Urothelium cell line (cell line): ENCODE measurements around the gene LCN2.
"Not testable (repeated sequence)": the region's sequence is repeated elsewhere in the genome, so short reads cannot be mapped to it uniquely, and the experiment has no call there.

Experiments used
- DNase-seq: peaks from one replicate; pipeline ENCODE4 v3.0.0; 2011; ENCODE audit warnings: low spot score, mixed read lengths
- FAIRE-seq: peaks from 2 replicates; lab custom pipeline; 2011; peaks lifted over from hg19 to GRCh38; lab: Jason Lieb, UNC

Gene LCN2

DNA sequence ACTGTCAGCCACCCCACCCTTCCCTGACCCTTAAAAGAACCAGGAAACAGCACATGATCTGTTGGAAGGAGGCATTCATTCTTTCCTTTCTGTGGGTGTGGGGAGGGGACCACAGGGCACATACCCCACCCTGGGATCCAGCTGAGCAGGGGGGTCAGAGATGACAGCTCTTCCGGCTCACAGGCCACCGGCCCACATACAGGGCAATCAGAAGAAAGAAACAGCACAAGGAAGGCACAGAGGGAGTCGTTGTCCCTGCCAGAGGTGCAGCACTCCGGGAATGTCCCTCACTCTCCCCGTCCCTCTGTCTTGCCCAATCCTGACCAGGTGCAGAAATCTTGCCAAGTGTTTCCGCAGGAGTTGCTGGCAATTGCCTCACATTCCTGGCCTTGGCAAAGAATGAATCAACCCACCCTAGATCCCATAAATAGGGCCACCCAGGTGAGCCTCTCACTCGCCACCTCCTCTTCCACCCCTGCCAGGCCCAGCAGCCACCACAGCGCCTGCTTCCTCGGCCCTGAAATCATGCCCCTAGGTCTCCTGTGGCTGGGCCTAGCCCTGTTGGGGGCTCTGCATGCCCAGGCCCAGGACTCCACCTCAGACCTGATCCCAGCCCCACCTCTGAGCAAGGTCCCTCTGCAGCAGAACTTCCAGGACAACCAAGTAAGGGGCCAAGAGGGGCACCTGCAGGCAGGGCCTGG is at the start of gene LCN2:
Gene LCN2 (plus strand): TSS at position 453 of the 701 bp plus-strand sequence. CDS start 73 bp downstream, at position 526.
- DNase-seq (peak; percentile 81), FAIRE-seq (no peak)

DNA sequence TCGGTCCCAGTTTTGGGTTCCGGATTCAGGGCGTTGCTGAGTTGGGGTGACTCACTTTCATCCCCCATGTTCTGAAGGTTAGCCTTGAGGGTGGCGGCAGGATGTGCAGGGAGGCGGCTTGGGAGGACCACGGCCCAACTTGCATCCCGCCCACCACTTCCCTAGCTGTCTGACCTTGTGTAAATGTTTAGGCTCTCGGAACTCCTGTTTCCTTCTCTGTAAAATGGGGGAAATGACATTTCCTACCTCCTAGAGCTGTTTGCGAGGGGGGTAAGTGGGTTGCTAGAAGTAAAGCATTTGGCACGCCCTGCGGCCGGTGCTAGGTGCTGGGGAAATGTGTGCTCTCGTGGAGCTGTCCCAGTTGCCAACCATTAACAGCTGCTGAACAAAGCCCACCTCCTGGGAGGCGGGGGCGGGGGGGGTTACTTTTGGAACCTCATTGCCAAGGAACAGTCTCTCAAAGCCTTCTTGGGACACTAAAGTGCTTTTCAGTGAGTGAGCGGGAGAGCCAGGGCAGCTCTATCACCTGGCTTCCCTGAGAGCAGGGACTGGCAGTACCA is 49.2 kb upstream of the LCN2 start:
- no peak for FAIRE-seq
- DNase-seq, result no peak

DNA sequence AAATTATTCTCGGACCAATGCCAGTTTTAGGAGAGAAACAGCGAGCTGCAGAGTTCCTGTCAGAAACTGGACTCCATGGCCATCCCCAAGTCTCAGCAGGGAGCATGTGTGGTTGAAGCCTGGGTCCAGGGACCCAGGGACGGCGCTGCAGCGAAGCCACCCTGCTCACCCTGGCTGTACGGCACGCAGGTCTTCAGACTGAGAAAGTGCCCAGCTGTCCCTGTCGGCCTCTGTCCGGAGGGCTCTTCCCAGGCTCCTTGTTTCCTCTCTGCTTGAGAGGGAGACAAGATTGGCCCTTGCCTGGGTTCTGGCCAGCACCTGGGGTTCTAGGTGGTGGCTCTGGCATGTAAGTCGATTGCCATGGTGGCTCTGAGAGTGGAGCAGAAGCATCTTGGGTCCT is 48.7 kb upstream of the LCN2 start:
- no peak for FAIRE-seq
- no peak for DNase-seq

DNA sequence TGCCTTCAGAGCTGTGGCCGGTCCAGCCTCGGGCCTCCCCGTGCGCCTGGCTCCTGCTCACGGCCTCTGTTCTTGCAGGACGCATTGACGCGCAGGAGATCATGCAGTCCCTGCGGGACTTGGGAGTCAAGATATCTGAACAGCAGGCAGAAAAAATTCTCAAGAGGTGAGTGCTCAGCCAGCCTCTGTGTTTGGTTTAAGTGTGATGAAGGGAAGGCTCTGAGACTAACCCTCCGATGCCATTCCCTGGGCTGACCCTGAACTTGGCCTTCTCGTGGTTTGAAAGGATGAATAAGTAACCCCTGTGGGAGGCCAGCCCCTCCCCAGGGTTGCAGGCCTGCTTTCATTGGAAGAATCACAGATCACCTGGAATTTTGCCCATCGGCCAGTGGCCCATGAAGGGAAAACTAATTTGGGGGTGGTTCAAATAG is 48.0 kb upstream of the LCN2 start:
- DNase-seq (no peak), FAIRE-seq (no peak)

DNA sequence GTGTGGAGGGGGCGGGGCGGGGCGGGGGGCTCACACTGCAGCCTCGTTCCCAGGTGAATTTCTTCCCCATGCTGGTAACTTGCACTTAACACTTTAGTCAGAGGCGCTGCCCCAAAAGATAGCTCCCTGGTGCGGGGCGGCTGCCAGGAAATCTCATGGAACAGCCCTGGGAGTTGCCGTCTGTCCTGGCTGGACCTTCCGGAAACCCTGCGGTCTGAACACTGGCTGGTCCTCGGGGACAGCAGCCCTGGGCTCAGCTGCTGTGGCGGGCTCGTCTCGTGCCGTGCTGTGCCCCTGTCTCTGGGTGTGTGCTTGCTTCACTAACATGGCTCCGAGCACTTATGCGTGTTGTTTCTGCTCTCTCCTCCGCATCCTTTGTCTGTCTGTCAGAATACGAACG is 47.6 kb upstream of the LCN2 start:
- DNase-seq (no peak), FAIRE-seq (no peak)

DNA sequence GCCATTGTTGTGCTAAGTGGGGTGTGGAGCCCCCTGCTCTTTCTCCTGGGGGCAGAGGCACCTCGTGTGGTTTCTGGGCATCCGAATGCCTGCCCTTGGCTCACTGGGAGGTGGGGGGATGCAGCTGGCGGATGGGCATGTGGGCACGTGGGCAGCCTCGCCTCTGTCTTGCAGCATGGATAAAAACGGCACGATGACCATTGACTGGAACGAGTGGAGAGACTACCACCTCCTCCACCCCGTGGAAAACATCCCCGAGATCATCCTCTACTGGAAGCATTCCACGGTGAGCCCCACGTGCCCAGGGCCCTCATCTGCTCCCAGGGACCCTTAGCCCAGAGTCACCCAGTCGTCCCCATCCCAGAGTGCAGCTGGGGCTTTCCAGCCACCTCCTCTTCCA is 47.1 kb upstream of the LCN2 start:
- FAIRE-seq, result no peak
- DNase-seq, result no peak

DNA sequence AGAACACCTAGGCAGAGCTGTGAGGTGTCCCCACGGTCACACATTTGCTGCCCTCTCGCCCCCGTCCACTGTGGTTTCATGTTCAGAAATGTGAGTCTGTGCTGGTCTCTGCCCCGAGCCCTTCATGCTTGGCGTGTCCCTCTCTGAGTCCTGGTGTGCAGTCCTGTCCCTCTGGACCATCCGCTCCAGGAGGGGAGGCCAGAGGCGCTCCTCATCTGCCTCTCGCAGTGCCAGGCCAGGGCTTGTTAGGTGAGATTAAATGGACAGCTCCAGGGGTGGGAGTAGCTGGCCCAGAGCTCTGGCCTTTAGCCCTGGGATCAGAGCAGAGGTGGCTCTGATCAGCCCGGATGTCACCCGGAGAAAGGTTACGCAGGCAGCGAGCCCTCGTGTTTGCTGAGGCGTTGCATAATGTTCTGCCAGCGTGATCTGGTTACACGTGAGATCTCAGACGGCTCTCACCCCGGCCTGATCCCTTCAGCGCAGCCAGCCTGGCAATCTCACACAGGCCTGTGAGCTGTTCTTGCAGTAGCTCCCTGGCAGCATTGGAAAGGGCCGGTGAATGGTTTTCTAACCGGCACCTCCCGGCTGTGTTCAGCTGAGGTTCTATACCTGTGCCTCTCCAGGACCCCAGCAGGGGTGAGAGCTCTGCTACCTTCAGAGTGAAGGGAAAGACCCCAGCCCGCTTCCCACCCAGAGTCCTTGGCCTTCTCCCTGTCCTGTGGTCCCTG is 46.2 kb upstream of the LCN2 start:
- no peak for FAIRE-seq
- no peak for DNase-seq

DNA sequence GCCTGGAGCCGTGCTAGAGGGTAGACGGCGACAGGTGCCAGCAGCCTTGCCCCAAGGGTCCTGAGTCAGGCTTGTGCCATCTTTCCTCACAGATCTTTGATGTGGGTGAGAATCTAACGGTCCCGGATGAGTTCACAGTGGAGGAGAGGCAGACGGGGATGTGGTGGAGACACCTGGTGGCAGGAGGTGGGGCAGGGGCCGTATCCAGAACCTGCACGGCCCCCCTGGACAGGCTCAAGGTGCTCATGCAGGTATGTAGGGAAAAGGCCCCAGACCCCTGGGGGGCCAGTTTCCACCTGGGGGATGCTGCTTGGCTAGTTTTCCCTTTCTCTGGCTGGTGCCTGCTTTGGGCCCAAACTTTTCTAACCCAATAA is 45.7 kb upstream of the LCN2 start:
- DNase-seq (no peak), FAIRE-seq (no peak)

DNA sequence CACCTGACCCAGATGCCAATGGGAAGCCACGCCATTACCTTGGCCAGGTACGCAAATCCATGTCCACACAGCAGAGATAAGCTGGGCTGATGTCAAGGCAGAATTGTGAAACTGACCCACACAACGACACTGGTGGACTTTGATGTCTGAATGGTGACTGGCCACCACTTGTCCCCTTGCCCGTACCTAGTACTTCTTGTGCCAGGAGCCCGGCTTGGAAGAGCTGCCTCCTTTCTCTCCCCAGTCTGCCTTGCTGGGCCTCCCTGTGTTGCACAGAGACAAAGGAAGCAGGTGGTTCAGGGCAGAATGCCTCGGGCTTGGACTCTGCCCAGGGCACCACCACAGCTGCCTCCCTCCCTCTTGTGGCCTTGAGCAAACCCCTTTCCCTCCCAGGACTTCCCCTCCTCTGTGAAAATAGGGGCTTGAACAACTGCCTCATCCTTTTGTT is 45.1 kb upstream of the LCN2 start:
- DNase-seq (no peak), FAIRE-seq (no peak)

DNA sequence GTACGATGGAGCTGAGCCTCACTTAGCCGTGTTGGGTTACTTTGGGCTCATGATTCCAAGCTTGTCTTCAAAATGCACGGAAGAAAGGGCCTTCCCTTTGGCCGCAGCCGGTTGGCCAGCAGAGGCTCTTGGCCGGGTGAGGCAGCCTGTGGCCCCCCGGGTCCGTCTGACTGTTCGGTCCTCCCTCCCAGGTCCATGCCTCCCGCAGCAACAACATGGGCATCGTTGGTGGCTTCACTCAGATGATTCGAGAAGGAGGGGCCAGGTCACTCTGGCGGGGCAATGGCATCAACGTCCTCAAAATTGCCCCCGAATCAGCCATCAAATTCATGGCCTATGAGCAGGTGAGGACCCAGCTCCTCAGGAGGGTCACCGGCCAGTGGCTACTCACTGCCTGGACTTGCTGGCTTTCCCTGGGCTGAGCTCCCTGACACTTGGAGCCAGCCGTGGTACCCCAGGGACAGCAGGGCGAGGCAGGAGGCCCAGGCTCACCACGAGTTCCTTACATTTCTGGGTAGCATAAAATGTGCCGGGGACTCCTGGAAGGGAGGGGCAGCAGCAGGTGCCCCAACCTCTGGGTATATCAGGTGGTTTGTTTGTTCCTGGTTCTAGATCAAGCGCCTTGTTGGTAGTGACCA is 43.6 kb upstream of the LCN2 start:
- DNase-seq (no peak), FAIRE-seq (no peak)

DNA sequence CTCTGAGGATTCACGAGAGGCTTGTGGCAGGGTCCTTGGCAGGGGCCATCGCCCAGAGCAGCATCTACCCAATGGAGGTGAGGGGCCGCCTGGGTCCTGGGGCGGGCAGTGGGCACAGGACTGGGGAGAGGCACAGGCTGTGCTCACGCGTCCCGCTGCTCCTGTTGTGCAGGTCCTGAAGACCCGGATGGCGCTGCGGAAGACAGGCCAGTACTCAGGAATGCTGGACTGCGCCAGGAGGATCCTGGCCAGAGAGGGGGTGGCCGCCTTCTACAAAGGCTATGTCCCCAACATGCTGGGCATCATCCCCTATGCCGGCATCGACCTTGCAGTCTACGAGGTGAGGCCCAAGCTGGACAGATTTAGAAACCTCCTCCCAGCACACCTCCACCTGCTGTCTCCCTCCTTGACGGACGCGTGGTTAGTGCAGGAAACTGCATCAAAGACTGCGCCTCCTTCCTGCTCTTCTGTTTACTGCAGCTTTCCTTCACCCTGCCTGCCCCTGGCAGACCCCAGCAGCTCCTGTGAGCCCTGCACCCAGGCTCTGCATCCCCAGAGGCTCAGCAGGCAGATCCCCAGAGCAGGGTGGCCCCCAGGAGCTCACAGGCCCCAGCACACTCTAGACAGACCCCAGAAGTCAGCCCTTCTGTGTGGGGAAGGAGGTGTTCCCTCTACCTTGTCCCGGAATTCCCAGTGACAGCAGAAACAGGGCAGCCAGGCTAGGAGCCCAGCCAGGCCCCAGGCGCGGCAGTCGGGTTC is 42.9 kb upstream of the LCN2 start:
- DNase-seq (no peak), FAIRE-seq (no peak)

DNA sequence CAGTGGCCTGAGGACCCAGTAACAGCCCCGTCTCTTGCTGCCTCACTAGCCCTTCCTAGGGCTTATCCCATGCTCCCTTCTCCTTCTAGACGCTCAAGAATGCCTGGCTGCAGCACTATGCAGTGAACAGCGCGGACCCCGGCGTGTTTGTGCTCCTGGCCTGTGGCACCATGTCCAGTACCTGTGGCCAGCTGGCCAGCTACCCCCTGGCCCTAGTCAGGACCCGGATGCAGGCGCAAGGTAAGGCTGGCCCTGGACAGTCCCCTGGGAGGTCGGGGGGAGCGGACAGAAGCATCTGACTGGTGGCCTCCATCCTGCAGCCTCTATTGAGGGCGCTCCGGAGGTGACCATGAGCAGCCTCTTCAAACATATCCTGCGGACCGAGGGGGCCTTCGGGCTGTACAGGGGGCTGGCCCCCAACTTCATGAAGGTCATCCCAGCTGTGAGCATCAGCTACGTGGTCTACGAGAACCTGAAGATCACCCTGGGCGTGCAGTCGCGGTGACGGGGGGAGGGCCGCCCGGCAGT is 42.2 kb upstream of the LCN2 start:
- DNase-seq (no peak), FAIRE-seq (no peak)

DNA sequence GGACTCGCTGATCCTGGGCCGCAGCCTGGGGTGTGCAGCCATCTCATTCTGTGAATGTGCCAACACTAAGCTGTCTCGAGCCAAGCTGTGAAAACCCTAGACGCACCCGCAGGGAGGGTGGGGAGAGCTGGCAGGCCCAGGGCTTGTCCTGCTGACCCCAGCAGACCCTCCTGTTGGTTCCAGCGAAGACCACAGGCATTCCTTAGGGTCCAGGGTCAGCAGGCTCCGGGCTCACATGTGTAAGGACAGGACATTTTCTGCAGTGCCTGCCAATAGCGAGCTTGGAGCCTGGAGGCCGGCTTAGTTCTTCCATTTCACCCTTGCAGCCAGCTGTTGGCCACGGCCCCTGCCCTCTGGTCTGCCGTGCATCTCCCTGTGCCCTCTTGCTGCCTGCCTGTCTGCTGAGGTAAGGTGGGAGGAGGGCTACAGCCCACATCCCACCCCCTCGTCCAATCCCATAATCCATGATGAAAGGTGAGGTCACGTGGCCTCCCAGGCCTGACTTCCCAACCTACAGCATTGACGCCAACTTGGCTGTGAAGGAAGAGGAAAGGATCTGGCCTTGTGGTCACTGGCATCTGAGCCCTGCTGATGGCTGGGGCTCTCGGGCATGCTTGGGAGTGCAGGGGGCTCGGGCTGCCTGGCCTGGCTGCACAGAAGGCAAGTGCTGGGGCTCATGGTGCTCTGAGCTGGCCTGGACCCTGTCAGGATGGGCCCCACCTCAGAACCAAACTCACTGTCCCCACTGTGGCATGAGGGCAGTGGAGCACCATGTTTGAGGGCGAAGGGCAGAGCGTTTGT is 41.6 kb upstream of the LCN2 start:
- FAIRE-seq, result peak; percentile 62
- DNase-seq, result no peak

DNA sequence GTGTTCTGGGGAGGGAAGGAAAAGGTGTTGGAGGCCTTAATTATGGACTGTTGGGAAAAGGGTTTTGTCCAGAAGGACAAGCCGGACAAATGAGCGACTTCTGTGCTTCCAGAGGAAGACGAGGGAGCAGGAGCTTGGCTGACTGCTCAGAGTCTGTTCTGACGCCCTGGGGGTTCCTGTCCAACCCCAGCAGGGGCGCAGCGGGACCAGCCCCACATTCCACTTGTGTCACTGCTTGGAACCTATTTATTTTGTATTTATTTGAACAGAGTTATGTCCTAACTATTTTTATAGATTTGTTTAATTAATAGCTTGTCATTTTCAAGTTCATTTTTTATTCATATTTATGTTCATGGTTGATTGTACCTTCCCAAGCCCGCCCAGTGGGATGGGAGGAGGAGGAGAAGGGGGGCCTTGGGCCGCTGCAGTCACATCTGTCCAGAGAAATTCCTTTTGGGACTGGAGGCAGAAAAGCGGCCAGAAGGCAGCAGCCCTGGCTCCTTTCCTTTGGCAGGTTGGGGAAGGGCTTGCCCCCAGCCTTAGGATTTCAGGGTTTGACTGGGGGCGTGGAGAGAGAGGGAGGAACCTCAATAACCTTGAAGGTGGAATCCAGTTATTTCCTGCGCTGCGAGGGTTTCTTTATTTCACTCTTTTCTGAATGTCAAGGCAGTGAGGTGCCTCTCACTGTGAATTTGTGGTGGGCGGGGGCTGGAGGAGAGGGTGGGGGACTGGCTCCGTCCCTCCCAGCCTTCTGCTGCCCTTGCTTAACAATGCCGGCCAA is 40.8 kb upstream of the LCN2 start:
- FAIRE-seq (no peak), DNase-seq (no peak)

DNA sequence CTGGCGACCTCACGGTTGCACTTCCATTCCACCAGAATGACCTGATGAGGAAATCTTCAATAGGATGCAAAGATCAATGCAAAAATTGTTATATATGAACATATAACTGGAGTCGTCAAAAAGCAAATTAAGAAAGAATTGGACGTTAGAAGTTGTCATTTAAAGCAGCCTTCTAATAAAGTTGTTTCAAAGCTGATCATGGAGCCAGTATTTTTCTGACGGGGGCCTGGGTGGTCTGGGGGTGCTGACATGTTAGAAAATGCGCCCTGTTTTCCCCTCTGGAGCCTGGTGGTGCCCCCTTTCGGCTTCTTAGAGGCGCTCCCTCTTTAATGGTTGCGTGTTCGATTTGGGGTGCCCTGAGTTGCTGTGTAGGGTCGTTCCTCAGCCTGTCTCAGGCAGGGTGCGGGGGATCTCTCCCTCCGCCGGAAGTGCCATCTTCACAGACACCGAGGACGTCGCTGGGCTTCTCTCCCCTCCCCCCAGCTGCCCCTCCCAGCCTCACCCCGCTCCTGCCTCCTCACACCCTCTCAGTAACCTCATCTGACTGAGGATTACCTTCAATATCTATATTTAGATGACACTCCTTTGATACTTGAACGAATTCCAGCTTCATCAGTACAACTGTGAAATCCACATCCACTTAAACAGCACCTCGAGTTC is 40.1 kb upstream of the LCN2 start:
- FAIRE-seq (no peak), DNase-seq (no peak)

DNA sequence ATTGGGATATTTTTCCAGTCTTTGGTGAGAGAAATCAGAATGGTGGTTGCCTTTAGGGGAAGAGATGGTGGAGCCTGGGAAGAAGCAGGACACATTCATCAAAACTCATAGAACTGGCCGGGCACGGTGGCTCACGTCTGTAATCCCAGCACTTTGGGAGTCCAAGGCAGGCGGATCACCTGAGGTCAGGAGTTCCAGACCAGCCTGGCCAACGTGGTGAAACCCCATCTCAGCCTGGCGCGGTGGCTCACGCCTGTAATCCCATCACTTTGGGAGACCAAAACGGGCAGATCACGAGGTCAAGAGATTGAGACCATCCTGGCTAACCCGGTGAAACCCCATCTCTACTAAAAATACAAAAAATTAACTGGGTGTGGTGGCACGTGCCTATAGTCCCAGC is 37.5 kb upstream of the LCN2 start:
- FAIRE-seq, DNase-seq: not testable (repeated sequence)

DNA sequence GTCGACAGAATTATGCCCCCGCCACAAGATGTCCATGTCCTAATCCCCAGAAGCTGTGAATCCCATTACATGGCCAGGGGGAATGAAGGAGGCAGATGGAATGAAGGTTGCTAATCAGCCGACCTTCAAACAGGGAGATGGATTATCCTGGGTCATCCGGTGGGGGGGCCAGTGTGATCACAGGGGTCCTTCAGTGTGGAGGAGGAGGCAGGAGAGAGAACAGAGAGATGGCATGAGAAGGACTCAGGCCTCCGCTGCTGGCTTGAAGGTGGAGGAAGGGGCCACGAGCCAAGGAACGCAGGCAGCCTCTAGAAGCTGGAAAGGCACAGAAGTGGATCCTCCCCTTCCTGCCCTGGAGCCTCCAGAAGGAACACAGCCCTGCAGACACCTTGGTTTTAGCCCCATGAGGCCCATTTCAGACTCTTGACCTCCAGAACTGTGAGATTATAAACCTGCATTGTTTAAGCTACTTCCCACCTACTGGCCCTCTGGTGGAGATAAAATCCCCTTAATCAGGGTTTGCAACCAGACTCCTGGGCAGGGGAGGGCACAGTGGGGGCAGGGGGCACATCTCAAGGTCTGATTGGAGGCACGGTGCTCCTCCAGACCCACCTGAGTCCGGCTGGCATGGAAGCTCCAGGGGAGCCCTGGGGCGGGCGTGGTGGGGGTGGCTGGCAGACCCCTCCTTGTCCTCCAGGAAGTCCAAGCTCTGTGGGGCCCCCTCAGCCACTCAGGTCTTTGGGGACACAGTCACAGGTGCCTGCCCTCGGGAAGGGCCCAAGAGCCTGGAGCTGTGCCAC is 35.5 kb upstream of the LCN2 start:
- FAIRE-seq, result no peak
- DNase-seq, result no peak
